ENCODE measurements around the gene LRRC3.
A peak's percentile ranks its signal among the peaks of the same experiment; 100 is the strongest.

Gene LRRC3

DNA sequence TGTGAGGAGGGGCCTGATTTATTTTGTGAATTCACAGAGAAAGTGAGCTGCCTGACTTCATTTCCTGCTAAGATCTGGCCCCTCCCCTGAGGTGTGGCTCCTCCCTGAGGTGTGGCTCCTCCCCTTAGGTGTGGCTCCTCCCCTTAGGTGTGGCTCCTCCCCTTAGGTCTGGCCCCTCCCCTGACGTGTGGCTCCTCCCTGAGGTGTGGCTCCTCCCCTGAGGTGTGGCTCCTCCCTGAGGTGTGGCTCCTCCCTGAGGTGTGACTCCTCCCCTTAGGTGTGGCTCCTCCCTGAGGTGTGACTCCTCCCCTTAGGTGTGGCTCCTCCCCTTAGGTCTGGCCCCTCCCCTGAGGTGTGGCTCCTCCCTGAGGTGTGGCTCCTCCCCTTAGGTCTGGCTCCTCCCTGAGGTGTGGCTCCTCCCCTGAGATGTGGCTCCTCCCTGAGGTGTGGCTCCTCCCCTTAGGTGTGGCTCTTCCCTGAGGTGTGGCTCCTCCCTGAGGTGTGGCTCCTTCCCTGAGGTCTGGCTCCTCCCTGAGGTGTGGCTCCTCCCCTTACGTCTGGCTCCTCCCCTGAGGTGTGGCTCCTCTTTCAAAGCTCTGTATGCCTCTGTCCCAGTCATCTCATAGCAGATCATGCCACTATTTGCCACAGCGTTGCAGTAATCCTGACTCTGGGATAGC, 26.9 kb upstream of the LRRC3 start:
- Histone ChIP-seq H3K79me1 (replicated peaks; ENCODE audit: low read length, poor library complexity, severe bottlenecking) (no peaks in the 10 kb centered on the region), H3K27ac (ENCODE audit: low read length, poor library complexity, severe bottlenecking) (no peak overlapping the region), H2BK5ac (ENCODE audit: low read depth, low read length, poor library complexity, severe bottlenecking) (no peak overlapping the region), H3K23ac (ENCODE audit: low read length in 2 of 2) (no peak overlapping the region), H3K4me3 (ENCODE audit: insufficient read depth in 1 of 2, low read depth in 1 of 2, low read length in 2 of 2) (no peak overlapping the region), H2BK15ac (ENCODE audit: low read depth, poor library complexity, severe bottlenecking) (no peak overlapping the region), H4K91ac (ENCODE audit: low read length) (no peak overlapping the region), H3K9me3 (ENCODE audit: control insufficient read depth, low read length) (peaks cover 29% of the 10 kb centered on the region), H3K36me3 (ENCODE audit: control insufficient read depth in 1 of 2, insufficient read depth in 2 of 2, low read depth in 1 of 2, low read length in 2 of 2) (no peaks in the 10 kb centered on the region), H2BK120ac (ENCODE audit: low read depth, low read length) (no peak overlapping the region), H3K4ac (ENCODE audit: low read depth in 1 of 2, low read length in 2 of 2) (no peak overlapping the region), H2AFZ (ENCODE audit: low read depth, low read length) (no peak overlapping the region), H3K9ac (ENCODE audit: low read length) (no peak overlapping the region), H3K27me3 (ENCODE audit: control insufficient read depth in 1 of 2, insufficient read depth in 1 of 2, low read length in 2 of 2) (peaks cover 0 to 7% of the 10 kb centered on the region in 2 experiments), H2BK12ac (ENCODE audit: low read length in 2 of 2) (no peak overlapping the region), H2AK5ac (ENCODE audit: low read length, severe bottlenecking) (no peak overlapping the region), H3K4me2 (ENCODE audit: low read length, poor library complexity, severe bottlenecking) (no peak overlapping the region), H4K8ac (ENCODE audit: low read length) (no peak overlapping the region), H3K14ac (ENCODE audit: low read length in 2 of 2) (no peak overlapping the region), H3K4me1 (ENCODE audit: control insufficient read depth, insufficient read depth, low read depth, low read length) (no peaks in the 10 kb centered on the region), H3K18ac (ENCODE audit: low read depth in 1 of 2, low read length in 2 of 2) (no peak overlapping the region)
- peak; percentile 2 for DNase-seq
- 42% methylated on average over 3 of the region's 3 CpGs for WGBS

GRCh38 chr21:44429894-44430293, 25.4 kb upstream of the LRRC3 start:
- no peak overlapping the region for H3K4me3 ChIP-seq (ENCODE audit: insufficient read depth in 1 of 2, low read depth in 1 of 2, low read length in 2 of 2)
- no peak for DNase-seq
- no peaks in the 10 kb centered on the region for H3K27me3 ChIP-seq (ENCODE audit: control insufficient read depth in 1 of 2, insufficient read depth in 1 of 2, low read length in 2 of 2)
- H2BK15ac ChIP-seq (ENCODE audit: low read depth, poor library complexity, severe bottlenecking), result no peak overlapping the region
- H3K79me1 ChIP-seq (replicated peaks; ENCODE audit: low read length, poor library complexity, severe bottlenecking), result no peaks in the 10 kb centered on the region
- H3K18ac ChIP-seq (ENCODE audit: low read depth in 1 of 2, low read length in 2 of 2), result no peak overlapping the region
- H3K9me3 ChIP-seq (ENCODE audit: control insufficient read depth, low read length), result peaks cover 29% of the 10 kb centered on the region
- no peak overlapping the region for H3K4me2 ChIP-seq (ENCODE audit: low read length, poor library complexity, severe bottlenecking)
- no peak overlapping the region for H2BK12ac ChIP-seq (ENCODE audit: low read length in 2 of 2)
- H3K23ac ChIP-seq (ENCODE audit: low read length in 2 of 2), result no peak overlapping the region
- H3K4me1 ChIP-seq (ENCODE audit: control insufficient read depth, insufficient read depth, low read depth, low read length), result peaks cover 2% of the 10 kb centered on the region
- no peak overlapping the region for H2AK5ac ChIP-seq (ENCODE audit: low read length, severe bottlenecking)
- H2BK5ac ChIP-seq (ENCODE audit: low read depth, low read length, poor library complexity, severe bottlenecking), result no peak overlapping the region
- no peak overlapping the region for H3K27ac ChIP-seq (ENCODE audit: low read length, poor library complexity, severe bottlenecking)
- no peak overlapping the region for H3K9ac ChIP-seq (ENCODE audit: low read length)
- H3K4ac ChIP-seq (ENCODE audit: low read depth in 1 of 2, low read length in 2 of 2), result no peak overlapping the region
- H3K36me3 ChIP-seq (ENCODE audit: control insufficient read depth in 1 of 2, insufficient read depth in 2 of 2, low read depth in 1 of 2, low read length in 2 of 2), result peaks cover 0 to 3% of the 10 kb centered on the region in 2 experiments
- H3K14ac ChIP-seq (ENCODE audit: low read length in 2 of 2), result no peak overlapping the region
- WGBS, result no CpG with 5 or more reads among the region's 1 CpG
- no peak overlapping the region for H2BK120ac ChIP-seq (ENCODE audit: low read depth, low read length)
- no peak overlapping the region for H2AFZ ChIP-seq (ENCODE audit: low read depth, low read length)
- no peak overlapping the region for H4K91ac ChIP-seq (ENCODE audit: low read length)
- H4K8ac ChIP-seq (ENCODE audit: low read length), result no peak overlapping the region

DNA sequence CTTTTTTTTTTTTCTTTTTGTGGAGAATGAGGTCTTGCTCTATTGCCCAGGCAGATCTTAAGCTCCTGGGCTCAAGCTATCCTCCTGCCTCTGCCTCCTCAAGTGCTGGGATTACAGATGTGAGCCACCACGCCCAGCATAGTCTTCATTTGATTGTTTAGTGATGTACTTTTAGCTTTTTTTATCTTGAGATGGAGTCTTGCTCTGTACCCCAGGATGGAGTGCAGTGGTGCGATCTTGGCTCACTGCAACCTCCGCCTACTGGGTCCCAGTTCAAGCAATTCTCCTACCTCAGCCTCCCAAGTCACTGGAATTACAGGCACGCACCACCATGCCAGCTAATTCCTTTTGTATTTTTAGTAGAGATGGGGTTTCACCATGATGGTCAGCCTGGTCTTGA, 24.0 kb upstream of the LRRC3 start:
- no peak overlapping the region for H4K8ac ChIP-seq (ENCODE audit: low read length)
- H3K79me1 ChIP-seq (replicated peaks; ENCODE audit: low read length, poor library complexity, severe bottlenecking), result no peaks in the 10 kb centered on the region
- no peak overlapping the region for H2BK12ac ChIP-seq (ENCODE audit: low read length in 2 of 2)
- WGBS, result 94% methylated on average over 2 of the region's 4 CpGs
- no peak overlapping the region for H2BK15ac ChIP-seq (ENCODE audit: low read depth, poor library complexity, severe bottlenecking)
- H3K27me3 ChIP-seq (ENCODE audit: control insufficient read depth in 1 of 2, insufficient read depth in 1 of 2, low read length in 2 of 2), result no peaks in the 10 kb centered on the region
- no peak overlapping the region for H2AFZ ChIP-seq (ENCODE audit: low read depth, low read length)
- H3K4me3 ChIP-seq (ENCODE audit: insufficient read depth in 1 of 2, low read depth in 1 of 2, low read length in 2 of 2), result no peak overlapping the region
- no peak overlapping the region for H3K18ac ChIP-seq (ENCODE audit: low read depth in 1 of 2, low read length in 2 of 2)
- no peak overlapping the region for H2BK5ac ChIP-seq (ENCODE audit: low read depth, low read length, poor library complexity, severe bottlenecking)
- no peak overlapping the region for H2BK120ac ChIP-seq (ENCODE audit: low read depth, low read length)
- H3K36me3 ChIP-seq (ENCODE audit: control insufficient read depth in 1 of 2, insufficient read depth in 2 of 2, low read depth in 1 of 2, low read length in 2 of 2), result peaks cover 0 to 3% of the 10 kb centered on the region in 2 experiments
- H3K4me2 ChIP-seq (ENCODE audit: low read length, poor library complexity, severe bottlenecking), result no peak overlapping the region
- no peak overlapping the region for H3K9ac ChIP-seq (ENCODE audit: low read length)
- H4K91ac ChIP-seq (ENCODE audit: low read length), result no peak overlapping the region
- H3K14ac ChIP-seq (ENCODE audit: low read length in 2 of 2), result no peak overlapping the region
- H3K4me1 ChIP-seq (ENCODE audit: control insufficient read depth, insufficient read depth, low read depth, low read length), result peaks cover 4% of the 10 kb centered on the region
- no peak overlapping the region for H3K27ac ChIP-seq (ENCODE audit: low read length, poor library complexity, severe bottlenecking)
- no peak for DNase-seq
- peaks cover 29% of the 10 kb centered on the region for H3K9me3 ChIP-seq (ENCODE audit: control insufficient read depth, low read length)
- no peak overlapping the region for H2AK5ac ChIP-seq (ENCODE audit: low read length, severe bottlenecking)
- no peak overlapping the region for H3K4ac ChIP-seq (ENCODE audit: low read depth in 1 of 2, low read length in 2 of 2)
- no peak overlapping the region for H3K23ac ChIP-seq (ENCODE audit: low read length in 2 of 2)

- H3K4me1 ChIP-seq (ENCODE audit: control insufficient read depth, insufficient read depth, low read depth, low read length), result peaks cover 4% of the 10 kb centered on the region
- no peak overlapping the region for H3K27ac ChIP-seq (ENCODE audit: low read length, poor library complexity, severe bottlenecking)
- H3K9me3 ChIP-seq (ENCODE audit: control insufficient read depth, low read length), result peaks cover 27% of the 10 kb centered on the region
- no peak overlapping the region for H2BK12ac ChIP-seq (ENCODE audit: low read length in 2 of 2)
- H2BK15ac ChIP-seq (ENCODE audit: low read depth, poor library complexity, severe bottlenecking), result no peak overlapping the region
- H3K14ac ChIP-seq (ENCODE audit: low read length in 2 of 2), result no peak overlapping the region
- H3K23ac ChIP-seq (ENCODE audit: low read length in 2 of 2), result no peak overlapping the region
- no peak for DNase-seq
- H3K9ac ChIP-seq (ENCODE audit: low read length), result no peak overlapping the region
- no peak overlapping the region for H3K4ac ChIP-seq (ENCODE audit: low read depth in 1 of 2, low read length in 2 of 2)
- no peaks in the 10 kb centered on the region for H3K27me3 ChIP-seq (ENCODE audit: control insufficient read depth in 1 of 2, insufficient read depth in 1 of 2, low read length in 2 of 2)
- H3K4me2 ChIP-seq (ENCODE audit: low read length, poor library complexity, severe bottlenecking), result no peak overlapping the region
- no peak overlapping the region for H4K91ac ChIP-seq (ENCODE audit: low read length)
- H2AFZ ChIP-seq (ENCODE audit: low read depth, low read length), result no peak overlapping the region
- H2AK5ac ChIP-seq (ENCODE audit: low read length, severe bottlenecking), result no peak overlapping the region
- WGBS, result 87% methylated on average over 34 of the region's 34 CpGs
- H2BK5ac ChIP-seq (ENCODE audit: low read depth, low read length, poor library complexity, severe bottlenecking), result no peak overlapping the region
- no peaks in the 10 kb centered on the region for H3K79me1 ChIP-seq (replicated peaks; ENCODE audit: low read length, poor library complexity, severe bottlenecking)
- no peak overlapping the region for H3K18ac ChIP-seq (ENCODE audit: low read depth in 1 of 2, low read length in 2 of 2)
- no peak overlapping the region for H3K4me3 ChIP-seq (ENCODE audit: insufficient read depth in 1 of 2, low read depth in 1 of 2, low read length in 2 of 2)
- peaks cover 0 to 3% of the 10 kb centered on the region in 2 experiments for H3K36me3 ChIP-seq (ENCODE audit: control insufficient read depth in 1 of 2, insufficient read depth in 2 of 2, low read depth in 1 of 2, low read length in 2 of 2)
- H2BK120ac ChIP-seq (ENCODE audit: low read depth, low read length), result no peak overlapping the region
- H4K8ac ChIP-seq (ENCODE audit: low read length), result no peak overlapping the region
Measured at GRCh38 chr21:44432841-44433790, 22.2 kb upstream of the LRRC3 start.
